Activated CD8-positive, alpha-beta memory T cell treated with anti-CD3 and anti-CD28 coated beads, Interleukin-2, amount 50 U/mL, for 24 hours (primary cell): Measurements from ENCODE around the gene RPS2.
"Not testable (repeated sequence)": the region's sequence is repeated elsewhere in the genome, so short reads cannot be mapped to it uniquely, and the experiment has no call there.

Experiments
- DNase-seq: peaks from one replicate; pipeline ENCODE4 v3.0.0-alpha.2; 2020; ENCODE audit errors: extremely low read depth

Gene RPS2

DNA sequence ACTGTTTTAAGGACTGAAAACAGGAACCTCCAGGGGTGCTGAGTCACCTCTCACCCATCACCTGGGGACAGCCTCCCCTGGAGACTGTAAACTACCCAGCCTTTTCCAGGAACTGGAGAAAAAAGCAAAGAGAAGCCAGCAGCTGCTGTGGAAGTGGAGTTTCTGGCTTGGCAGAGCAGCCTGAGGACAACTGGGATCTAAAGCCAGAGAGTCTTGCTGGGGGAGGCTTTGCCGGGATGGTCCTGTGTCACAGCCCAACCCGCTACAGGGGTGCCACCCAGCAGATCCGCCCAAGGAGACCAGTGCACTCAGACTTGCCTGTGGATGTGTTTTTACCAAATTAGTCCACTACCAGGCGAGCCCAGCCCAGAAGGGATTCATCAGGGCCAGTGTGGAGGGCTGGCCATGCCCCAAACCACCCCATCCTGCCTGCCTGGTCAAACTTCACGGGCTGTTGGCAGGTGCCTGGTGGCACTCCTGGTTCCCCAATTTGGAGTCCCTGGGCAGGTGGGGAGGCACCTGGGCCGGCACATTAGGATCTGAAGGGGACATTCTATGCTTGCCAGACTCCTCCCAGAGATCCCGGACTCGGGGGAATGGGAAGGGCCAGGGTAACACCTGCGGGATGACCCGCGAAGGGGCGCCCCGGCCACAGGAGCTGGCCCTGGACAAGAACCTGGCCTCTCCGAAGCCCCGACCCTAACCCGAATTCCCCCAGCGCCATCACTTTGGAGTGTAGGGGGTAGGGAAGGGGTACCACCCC is 22.4 kb downstream of the RPS2 start:
- DNase-seq, result no peak

DNA sequence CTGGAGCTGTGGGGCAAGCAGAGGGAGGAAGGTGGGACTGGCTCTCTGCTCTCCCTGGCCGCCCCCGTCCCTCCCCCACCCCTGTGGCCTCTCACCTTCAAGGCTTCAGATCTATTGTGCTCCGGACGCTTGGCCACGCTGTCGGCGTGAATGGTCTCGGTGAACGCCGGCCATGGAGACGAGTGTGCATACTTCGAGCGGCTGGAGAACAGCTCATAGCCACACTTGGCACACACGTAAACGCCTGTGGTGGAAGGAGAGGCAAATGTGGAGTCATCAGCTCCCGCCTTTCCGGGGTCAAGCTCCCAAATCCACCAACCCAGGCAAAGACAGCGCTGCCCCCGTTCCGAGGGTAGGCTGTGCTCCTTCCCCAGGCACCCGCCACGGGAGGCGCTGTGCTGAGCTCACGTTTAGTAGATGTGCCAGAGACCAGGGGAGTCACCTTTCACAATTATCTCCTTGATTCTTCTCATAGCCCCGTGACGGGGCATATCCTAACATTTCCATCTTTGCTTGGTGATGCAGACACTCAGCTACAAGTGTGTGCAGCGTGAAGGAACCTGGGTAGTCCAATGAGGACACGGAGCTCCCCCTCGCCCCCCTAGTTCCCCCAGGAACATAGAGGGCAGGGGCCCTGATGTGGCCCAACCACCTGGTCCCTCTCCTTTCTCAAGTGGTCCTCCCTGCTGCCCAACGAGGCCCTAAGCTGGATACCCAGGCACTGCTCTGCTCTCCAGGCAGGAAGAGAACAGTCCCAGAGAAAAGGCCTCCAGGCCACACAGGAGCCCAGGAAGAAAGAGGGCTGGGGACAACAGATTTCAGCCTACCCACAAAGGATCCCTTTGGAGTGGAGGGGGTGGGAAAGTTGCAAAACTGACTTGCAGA is 23.2 kb downstream of the RPS2 start:
- no peak for DNase-seq

DNA sequence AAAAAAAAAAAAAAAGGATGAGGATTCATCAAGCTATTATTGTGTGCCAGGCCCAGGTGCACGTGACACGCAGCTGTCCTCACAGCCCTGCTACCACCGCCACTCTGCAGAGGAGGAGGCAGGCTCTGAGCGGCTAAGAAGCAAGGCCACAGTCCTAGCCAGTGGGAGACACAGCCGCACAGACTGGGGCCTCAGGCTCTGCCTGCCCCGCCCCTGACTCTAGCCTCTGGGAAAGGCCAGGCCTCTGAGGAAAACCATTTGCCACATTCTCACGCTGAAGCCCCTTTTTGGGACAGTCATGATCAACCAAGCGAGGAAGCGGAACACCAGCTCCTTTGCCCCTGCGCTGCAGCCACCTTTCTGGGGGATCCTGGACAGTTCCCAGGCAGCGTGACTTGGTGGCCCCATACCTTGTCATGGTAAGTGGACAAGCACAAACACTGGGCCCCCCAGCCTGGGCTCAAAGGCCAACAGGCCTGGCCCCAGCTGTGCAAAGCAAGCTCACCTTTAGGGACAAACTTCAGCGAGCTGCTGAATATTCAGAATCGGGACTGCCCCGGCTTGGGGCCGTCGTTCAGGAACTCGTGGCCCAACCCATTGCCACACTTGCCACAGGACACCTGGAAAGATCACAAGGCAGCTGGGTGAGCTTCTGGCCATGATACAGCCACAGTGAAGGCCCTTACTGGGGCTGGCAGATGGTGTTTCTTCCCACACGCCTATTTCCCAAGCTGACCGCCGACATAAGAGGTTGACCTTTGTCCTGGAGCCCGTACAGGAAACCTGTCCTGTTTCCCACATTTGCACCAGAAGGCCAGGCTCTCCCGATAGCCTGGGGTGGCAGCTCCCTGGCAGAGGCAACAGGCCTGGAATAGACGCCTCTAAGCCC is 24.1 kb downstream of the RPS2 start:
- DNase-seq, result no peak

DNA sequence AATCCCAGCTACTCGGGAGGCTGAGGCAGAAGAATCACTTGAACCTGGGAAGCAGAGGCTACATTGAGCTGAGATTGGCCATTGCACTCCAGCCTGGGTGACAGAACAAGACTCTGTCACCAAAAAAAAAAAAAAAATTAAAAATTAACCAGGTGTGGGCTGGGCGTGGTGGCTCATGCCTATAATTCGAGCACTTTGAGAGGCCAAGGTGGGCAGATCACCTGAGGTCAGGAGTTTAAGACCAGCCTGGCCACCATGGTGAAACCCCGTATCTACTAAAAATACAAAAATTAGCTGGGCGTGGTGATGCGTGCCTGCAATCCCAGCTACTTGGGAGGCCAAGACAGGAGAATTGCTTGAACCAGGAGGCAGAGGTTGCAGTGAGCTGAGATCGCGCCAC is 24.8 kb downstream of the RPS2 start:
- DNase-seq, result not testable (repeated sequence)

DNA sequence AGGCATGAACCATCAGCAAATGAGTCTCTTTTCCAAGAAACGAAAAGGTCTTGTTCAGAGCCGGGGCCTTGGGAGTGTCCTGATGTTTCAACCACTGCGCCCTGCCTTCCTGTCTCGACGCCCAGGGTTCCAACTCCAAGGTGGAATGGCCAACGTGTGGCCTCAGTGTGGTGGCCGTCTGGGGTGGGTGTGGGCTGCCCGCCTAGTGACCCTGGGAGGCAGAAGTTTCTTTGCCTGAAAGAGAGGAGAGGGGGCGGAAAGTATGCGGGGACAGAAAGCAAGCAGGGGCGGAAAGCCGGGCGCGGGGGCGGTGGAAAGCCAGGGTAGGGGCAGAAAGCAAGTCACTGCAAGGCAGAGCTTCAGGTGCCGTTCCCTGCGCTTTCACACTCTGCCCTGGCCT is 25.7 kb downstream of the RPS2 start:
- DNase-seq, result no peak

DNA sequence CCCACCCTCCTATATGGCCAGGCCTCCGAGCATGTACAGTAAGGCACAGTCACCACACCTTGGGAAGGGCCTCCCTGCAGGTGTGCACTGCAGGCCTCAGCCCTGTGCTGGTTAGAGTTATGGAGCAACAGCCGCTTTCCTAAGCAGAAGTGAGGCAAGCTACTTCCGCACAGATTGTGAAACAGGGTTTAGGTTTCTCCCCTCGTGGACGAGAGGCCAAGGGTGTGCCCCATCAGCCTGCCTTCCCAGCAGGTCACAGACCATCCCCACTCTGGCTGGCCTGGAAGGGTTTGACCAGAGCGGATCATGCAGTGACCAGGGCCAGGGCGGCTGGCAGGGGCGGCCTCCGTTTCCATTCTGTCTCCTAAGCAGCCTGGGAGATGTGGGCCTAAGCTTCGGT is 26.3 kb downstream of the RPS2 start:
- no peak for DNase-seq

DNA sequence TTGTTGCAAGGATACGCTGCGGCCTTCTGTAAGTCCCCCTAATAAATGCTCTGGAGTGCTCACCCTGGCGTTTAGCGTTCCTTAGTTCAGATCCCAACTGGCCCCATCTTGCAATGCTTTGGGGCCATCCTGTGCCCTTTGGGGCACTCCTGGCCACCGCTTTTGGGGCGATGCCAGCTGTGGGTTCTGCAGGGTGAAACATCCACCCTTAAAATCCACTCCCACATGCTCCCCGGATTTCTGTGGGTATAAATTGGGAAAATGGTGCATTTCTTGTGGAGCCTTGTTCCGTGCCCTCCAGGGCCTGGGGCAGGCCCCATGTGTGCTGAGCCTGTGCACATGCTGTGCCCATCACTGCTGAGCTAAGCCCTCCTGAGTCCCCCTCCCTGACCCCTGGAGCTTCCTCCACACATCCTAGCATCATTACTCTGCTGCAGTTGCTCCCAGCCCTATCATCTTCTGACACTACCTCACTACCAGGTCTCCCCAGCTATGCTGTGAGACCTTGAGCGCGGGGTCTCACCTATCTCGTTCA is 27.6 kb downstream of the RPS2 start:
- no peak for DNase-seq

DNA sequence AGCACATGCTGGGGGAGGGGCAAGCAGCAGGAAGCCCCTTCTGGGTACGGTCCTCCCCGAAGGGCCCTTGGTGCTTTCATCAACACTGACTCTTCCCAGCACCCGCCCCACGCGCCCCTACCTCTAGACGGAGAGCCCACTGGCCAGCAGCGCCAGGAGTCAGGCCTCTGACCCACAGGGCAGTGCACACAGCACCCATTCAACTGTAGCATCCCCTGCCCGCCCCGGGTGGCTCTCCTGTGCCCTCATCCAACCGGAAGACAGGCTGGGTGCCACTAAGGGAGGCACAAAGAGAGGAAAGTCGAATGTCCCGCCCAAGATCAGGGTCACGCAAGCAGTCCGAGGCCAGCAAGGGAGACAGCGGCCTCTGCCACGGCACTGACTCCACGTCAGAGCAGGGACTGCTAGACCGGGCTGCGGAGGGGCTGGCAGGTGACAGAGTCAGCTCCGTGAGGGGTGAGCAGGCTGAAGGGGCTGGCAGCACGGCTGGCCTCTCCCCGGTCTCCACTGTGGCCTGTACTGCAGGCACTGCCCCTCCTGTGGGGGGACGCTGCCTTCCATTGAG is 31.4 kb downstream of the RPS2 start:
- no peak for DNase-seq

DNA sequence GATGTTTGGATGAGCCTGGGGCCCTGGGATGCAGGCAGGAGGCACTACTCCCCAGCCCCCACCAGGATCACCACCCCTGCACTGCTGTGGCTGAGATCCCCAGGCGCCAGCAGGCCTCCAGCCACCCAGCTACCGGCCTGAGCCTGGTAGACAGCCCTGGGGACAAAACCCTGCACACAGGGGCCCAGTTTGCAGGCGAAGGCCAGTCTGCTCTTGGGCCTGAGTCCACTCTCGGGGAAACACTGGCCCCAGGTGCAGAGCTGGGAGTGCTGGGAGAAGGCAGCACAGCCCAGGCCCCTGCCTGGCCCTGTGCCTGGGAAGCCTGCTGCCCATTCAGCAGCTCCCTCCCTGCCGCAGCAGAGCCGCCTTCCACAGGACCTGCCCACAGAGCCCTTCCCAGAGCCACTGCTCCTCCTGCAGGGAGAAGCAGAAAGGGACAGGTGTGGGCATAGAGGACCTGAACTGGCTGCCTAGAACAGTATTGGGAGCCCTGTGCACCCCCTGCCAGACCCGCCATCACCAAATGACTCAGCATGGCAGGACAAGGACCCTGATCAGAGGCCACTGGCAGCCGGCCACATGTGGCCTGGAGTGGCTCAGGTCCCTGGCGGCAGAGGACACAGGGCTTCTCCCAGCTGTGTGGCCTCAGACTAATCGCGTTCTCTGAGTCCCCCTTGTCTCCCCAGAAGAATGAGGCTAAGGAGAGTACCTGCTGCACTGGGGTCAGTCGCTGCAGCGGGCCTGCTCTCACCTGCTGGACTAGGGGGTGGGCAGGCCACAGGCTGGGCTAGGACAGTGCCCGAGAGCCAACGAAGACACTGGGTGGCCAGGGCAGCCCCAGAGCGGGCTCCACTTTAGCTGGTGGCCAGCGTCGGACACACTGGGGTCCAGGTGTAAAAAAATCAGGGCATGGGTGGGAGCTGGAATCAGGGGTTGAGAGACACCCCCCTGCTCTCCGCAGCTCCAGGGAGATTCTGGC is 32.3 kb downstream of the RPS2 start:
- DNase-seq, result no peak

DNA sequence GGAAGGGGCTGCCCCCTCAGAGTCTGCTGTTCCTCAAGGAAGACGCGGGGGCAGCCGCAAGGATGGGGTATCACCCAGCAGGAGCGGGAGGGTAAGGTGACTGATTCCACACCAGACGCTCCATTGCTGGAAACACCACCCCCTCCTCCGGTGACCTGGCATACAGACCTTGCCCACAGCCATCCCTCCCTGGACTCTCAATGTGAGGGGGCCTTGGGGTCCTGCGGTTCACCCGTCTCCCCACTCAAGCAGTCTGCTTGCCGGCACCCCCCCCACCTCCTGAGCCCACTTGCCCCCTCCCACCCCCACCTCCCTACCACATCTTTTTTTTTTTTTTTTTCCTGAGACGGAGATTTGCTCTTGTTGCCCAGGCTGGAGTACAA is 34.3 kb downstream of the RPS2 start:
- no peak for DNase-seq

DNA sequence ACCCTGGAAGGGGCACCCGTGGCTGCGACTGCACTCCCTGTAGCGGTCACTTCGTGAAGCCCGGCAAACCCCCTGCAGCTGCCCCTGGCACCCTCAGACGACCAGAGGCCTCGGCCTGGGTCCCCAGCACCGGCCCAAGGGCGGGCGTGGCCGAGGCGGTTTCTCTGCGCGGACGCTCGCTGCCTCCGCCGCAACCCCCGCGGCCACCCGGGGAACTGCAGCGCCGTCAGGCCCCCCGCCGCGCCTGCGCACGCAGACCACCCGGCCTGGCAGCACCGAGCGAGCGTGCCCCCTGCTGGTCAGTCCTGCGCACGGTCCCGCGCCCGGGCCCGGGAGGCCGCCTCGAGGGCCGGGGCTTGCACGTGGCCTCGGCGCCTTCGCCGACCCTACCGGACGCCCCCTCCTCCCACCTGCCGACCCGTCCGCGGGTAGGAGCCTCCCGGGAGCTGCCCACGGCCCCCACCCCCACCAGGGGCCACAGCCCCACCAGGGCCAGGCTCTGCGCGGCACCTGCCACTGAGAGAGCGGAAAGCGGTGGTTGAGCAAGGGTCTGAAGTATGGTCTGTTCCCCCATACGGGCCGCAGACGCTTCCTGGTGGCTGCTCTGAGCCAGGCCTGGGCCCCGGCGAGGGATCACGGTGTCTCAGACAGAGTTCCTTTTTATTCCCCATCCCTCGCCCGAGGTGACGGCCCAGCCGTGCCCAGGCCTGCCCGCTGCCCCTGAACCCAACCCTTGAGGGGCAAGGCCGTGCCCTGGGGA is 34.9 kb downstream of the RPS2 start:
- peak; percentile 68 for DNase-seq

DNA sequence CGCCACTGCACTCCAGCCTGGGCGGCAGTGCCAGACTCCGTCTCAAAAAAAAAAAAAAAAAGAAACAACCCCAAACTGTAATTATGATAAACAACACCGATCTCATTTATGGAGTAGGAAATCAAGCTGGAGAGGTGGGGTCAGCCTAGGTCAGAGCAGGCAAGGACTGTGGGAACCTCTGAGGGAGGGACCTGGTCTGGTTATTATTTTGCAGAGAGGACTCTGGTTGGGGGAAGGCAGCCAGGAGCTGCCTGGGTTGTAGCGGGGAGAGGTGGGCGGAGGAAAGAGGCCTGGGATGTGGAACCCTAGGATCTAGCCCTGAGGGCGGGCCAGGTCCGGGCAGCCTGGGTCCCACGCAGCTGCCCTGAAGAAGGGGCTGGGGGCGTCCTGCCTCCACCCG is 35.5 kb downstream of the RPS2 start:
- no peak for DNase-seq

DNA sequence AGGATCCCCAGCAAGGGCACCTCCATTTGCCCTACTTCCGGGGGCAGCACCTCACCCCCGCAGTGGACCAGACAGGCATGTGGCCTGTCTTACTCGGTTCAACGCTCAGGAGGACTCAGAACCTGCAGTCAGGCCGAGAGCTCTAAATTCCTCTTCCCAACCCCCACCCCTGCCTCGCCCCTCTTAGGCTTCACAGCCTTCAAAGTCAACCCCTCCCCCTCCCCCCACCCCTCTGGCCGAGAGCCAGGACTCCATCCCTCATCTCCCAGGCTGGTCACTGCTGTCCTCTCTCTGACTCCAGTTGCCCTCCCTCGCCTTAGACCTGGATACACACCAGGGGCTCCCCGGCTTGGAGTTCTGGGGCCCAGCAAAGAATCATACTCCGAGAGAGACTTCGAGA is 38.4 kb downstream of the RPS2 start:
- DNase-seq, result no peak

DNA sequence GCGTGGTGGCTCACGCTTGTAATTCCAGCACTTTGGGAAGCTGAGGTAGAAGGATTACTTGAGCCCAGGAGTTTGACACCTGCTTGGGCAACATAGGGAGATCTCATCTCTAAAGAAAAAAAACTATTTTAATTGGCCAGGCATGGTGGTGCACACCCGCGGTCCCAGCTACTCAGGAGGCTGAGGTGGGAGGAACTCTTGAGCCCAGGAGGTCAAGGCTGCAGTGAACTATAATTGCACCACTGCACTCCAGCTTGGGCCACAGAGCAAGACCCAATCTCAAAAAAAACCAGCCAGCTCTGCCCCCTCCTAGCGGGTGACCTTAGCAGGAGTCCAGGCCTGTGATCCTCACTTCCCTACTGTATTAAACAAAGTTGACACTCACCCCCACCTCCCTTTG is 40.5 kb downstream of the RPS2 start:
- no peak for DNase-seq

DNA sequence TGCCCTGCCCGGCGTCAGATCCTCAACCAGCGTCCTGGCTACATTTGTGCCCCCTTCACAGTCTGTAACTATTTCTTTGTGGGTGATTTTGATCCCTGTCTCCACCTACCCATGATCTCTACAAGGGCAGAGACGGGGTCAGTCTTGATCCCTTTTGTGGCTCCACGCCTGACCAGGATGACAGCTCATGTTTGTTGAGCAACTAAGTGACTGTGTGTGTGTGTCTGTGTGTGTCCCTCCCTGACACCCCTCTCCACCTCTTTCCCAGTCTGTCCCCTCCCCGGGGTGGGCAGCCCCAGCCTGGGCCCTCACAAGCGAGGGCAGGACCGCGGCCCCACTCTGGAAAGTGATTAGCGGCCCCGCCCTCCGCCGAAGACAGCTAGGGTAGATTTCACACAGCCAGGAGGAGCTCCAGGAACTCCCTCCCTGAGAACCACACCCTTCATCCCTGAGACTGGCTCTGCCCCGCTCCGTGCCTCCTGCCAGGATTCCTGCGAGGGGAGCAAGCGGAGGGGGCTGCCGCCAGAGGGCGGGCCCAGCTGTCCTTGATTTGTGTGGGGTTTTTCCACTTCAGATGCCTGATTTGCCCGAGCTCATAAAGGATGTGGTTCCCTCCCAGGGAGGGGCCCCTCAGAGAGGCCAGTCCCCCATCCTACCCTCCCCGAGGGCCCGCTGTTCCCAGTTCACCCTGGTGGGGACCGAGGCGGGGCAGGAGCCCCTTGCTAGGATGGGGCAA is 41.2 kb downstream of the RPS2 start:
- no peak for DNase-seq

DNA sequence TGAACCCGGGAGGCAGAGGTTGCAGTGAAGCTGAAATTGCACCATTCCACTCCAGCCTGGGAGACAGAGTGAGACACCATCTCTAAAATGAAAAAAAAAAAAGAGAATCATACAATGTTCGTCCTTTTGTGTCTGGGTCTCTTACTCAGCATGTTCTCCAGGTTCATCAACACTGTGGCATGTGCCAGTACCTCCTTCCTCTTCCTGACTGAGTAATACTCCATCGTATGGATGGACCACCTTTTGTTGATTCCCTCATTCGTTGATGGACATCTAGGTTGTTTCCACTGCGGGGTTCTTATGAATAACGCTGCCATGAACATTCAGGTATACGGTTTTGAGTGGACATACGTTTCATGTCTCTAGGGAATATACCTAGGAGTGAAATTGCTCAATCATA is 42.3 kb downstream of the RPS2 start:
- no peak for DNase-seq

DNA sequence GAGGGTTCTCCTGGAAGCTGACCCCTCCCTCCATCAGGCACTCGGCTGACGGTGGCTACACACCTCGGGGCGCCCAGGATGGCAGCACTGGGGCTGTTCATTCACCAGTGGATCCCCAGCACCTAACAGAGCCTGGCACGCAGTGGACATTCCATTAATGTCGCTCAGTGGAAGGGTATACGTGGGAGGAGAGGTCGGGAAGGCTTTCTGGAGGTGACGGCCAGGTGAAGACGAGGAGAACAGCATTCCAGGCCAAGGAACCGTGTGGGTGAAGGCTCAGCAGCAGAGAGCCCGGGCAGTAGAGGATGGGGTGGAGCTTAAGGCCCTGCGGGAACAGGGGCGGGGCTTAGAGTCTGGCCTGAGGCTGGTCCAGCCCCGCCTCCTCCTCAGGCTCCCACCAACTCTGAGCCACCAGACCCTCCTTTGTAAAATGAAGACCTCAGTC is 43.9 kb downstream of the RPS2 start:
- no peak for DNase-seq

DNA sequence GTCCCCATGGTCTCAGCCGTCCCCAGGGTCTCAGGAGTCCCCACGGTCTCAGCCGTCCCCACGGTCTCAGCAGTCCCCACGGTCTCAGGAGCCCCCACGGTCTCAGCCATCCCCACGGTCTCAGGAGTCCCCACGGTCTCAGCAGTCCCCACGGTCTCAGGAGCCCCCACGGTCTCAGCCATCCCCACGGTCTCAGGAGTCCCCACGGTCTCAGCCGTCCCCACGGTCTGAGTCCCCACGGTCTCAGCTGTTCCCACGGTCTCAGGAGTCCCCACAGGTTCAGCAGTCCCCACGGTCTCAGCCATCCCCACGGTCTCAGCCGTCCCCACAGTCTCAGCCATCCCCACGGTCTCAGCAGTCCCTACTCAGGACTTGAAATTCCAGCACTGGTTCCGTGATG is 44.5 kb downstream of the RPS2 start:
- DNase-seq, result not testable (repeated sequence)
